ENCODE measurements around the gene MTFR2. TPM values are rescaled to one million over a fixed set of nuclear protein-coding genes. Genes with fewer than 3 reads are reported as not detected.

MTFR2 gene
- total RNA-seq, 1 donor from 2014 or later = 1.4 TPM

GRCh38 chr6:136252441-136252840 is 2.3 kb upstream of the MTFR2 start:
- Mint-ChIP-seq H3K27me3 (ENCODE audit: unreplicated experiment) (peaks cover 2% of the 10 kb centered on the region), H3K9me3 (ENCODE audit: unreplicated experiment) (no peaks in the 10 kb centered on the region), H3K4me3 (ENCODE audit: unreplicated experiment) (no peak overlapping the region), H3K27ac (ENCODE audit: unreplicated experiment) (no peak overlapping the region), H3K4me1 (ENCODE audit: unreplicated experiment) (peaks cover 20% of the 10 kb centered on the region), H3K36me3 (ENCODE audit: low read depth, unreplicated experiment) (no peaks in the 10 kb centered on the region)
- no peak for DNase-seq (ENCODE audit: low spot score)
- TF ChIP-seq, protein P1, sequence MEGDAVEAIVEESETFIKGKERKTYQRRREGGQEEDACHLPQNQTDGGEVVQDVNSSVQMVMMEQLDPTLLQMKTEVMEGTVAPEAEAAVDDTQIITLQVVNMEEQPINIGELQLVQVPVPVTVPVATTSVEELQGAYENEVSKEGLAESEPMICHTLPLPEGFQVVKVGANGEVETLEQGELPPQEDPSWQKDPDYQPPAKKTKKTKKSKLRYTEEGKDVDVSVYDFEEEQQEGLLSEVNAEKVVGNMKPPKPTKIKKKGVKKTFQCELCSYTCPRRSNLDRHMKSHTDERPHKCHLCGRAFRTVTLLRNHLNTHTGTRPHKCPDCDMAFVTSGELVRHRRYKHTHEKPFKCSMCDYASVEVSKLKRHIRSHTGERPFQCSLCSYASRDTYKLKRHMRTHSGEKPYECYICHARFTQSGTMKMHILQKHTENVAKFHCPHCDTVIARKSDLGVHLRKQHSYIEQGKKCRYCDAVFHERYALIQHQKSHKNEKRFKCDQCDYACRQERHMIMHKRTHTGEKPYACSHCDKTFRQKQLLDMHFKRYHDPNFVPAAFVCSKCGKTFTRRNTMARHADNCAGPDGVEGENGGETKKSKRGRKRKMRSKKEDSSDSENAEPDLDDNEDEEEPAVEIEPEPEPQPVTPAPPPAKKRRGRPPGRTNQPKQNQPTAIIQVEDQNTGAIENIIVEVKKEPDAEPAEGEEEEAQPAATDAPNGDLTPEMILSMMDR (IDR thresholded peaks at IDR 0.05; ENCODE audit: unreplicated experiment) = no peak

DNA sequence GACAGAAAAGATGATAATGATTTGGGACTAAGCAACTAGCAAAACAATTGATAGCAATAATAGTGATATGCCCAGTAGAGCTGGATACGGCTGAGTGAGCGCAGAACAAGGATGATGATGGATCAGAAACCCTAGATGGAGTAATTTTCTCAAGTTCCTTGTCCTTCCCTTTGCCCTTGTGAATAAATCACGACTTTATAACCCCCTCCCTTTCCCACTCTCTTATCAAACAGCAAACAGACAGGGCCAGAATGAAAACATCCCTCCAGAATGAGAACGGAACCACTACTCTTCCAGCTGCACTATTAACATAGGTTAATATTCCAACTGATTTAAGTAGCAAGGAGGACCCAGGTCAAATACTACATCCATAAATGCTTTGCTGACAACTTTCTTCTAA is 1.3 kb upstream of the MTFR2 start:
- TF ChIP-seq, protein P1 (IDR thresholded peaks at IDR 0.05; ENCODE audit: unreplicated experiment) = no peak
- Mint-ChIP-seq H3K36me3 (ENCODE audit: low read depth, unreplicated experiment) (no peaks in the 10 kb centered on the region), H3K27ac (ENCODE audit: unreplicated experiment) (no peak overlapping the region), H3K4me1 (ENCODE audit: unreplicated experiment) (peaks cover 20% of the 10 kb centered on the region), H3K4me3 (ENCODE audit: unreplicated experiment) (peak overlapping the region; percentile 99), H3K27me3 (ENCODE audit: unreplicated experiment) (peaks cover 2% of the 10 kb centered on the region), H3K9me3 (ENCODE audit: unreplicated experiment) (no peaks in the 10 kb centered on the region)
- no peak for DNase-seq (ENCODE audit: low spot score)

- Mint-ChIP-seq H3K36me3 (ENCODE audit: low read depth, unreplicated experiment) (no peaks in the 10 kb centered on the region), H3K27me3 (ENCODE audit: unreplicated experiment) (peaks cover 2% of the 10 kb centered on the region), H3K9me3 (ENCODE audit: unreplicated experiment) (no peaks in the 10 kb centered on the region), H3K27ac (ENCODE audit: unreplicated experiment) (peak overlapping the region; percentile 19), H3K4me3 (ENCODE audit: unreplicated experiment) (peak overlapping the region; percentile 99), H3K4me1 (ENCODE audit: unreplicated experiment) (peaks cover 20% of the 10 kb centered on the region)
- DNase-seq (ENCODE audit: low spot score) = no peak
- TF ChIP-seq, protein P1 (IDR thresholded peaks at IDR 0.05; ENCODE audit: unreplicated experiment) = no peak
These were observed 536 bp upstream of the MTFR2 start for GRCh38 chr6:136250686-136251008.

GRCh38 chr6:136249336-136249735 is 775 bp downstream of the MTFR2 start:
- Mint-ChIP-seq H3K27ac (ENCODE audit: unreplicated experiment) (no peak overlapping the region), H3K9me3 (ENCODE audit: unreplicated experiment) (no peaks in the 10 kb centered on the region), H3K36me3 (ENCODE audit: low read depth, unreplicated experiment) (no peaks in the 10 kb centered on the region), H3K4me3 (ENCODE audit: unreplicated experiment) (peak overlapping the region; percentile 99), H3K27me3 (ENCODE audit: unreplicated experiment) (peaks cover 2% of the 10 kb centered on the region), H3K4me1 (ENCODE audit: unreplicated experiment) (peaks cover 20% of the 10 kb centered on the region)
- TF ChIP-seq, protein P1 (IDR thresholded peaks at IDR 0.05; ENCODE audit: unreplicated experiment) = no peak
- DNase-seq (ENCODE audit: low spot score) = no peak

DNA sequence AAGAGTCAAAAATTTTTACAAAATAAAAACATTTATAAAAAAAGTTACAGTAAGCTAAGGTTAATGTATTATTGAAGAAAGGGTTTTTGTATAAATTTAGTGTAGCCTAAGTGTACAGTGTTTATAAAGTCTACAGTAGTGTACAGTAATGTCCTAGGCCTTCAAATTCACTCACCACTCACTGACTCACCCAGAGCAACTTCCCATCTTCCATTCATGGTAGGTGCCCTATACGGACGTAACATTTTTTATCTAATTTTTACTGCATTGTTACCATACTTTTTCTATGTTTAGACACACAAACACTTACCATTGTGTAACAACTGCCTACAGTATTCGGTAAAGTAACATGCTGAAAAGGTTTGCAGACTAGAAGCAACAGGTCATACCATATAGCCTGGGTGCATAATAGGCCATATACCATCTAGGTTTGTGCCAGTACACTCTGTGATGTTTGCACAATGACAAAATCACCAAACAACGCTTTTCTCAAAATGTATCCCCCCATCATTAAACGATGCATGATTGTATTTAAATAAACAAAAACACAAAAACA is 6.0 kb downstream of the MTFR2 start:
- no peaks in the 10 kb centered on the region for H3K36me3 Mint-ChIP-seq (ENCODE audit: low read depth, unreplicated experiment)
- no peaks in the 10 kb centered on the region for H3K27me3 Mint-ChIP-seq (ENCODE audit: unreplicated experiment)
- H3K4me3 Mint-ChIP-seq (ENCODE audit: unreplicated experiment) = no peak overlapping the region
- DNase-seq (ENCODE audit: low spot score) = no peak
- peaks cover 4% of the 10 kb centered on the region for H3K4me1 Mint-ChIP-seq (ENCODE audit: unreplicated experiment)
- no peaks in the 10 kb centered on the region for H3K9me3 Mint-ChIP-seq (ENCODE audit: unreplicated experiment)
- H3K27ac Mint-ChIP-seq (ENCODE audit: unreplicated experiment) = no peak overlapping the region
- TF ChIP-seq, protein P1 (IDR thresholded peaks at IDR 0.05; ENCODE audit: unreplicated experiment) = no peak
